Upper lobe of left lung (tissue), 6 donors: ENCODE measurements around the gene ST6GALNAC3. TPM values are rescaled to one million over a fixed set of nuclear protein-coding genes. Genes with fewer than 3 reads are reported as not detected.

Experiments used
- ATAC-seq, 2 donors: fragments of 200-7000 bp; cut with Tn5 transposase; one replicate each; pipeline ENCODE4 v1.9.1; 2022; ENCODE audit warnings: mild to moderate bottlenecking in 2 of 2, moderate library complexity in 2 of 2; ENCODE audit not compliant: low FRiP score in 2 of 2
- DNase-seq, 2 donors: peaks; one replicate each; pipeline ENCODE4 v3.0.0-alpha.2; 2019 to 2020
- H3K27ac ChIP-seq, 4 donors: fragments of 200-600 bp; sonication (generic); one replicate each; pipeline ENCODE4 v1.5.1; 2016 to 2019
- H3K27me3 ChIP-seq, 4 donors: fragments of 200-600 bp; sonication (generic); one replicate each; pipeline ENCODE4 v1.5.1; 2017 to 2019
- H3K36me3 ChIP-seq, 4 donors: fragments of 200-600 bp; sonication (generic); one replicate each; pipeline ENCODE4 v1.5.1; 2016 to 2019
- H3K4me1 ChIP-seq, 4 donors: fragments of 200-600 bp; sonication (generic); one replicate each; pipeline ENCODE4 v1.5.1; 2018 to 2019
- H3K4me3 ChIP-seq, 4 donors: fragments of 200-600 bp; sonication (generic); one replicate each; pipeline ENCODE4 v1.5.1; 2017 to 2019; ENCODE audit warnings: mild to moderate bottlenecking in 2 of 4, moderate library complexity in 1 of 4
- H3K9me3 ChIP-seq, 4 donors: fragments of 200-600 bp; sonication (generic); one replicate each; pipeline ENCODE4 v1.5.1; 2018 to 2019
- CTCF ChIP-seq, 6 experiments: fragments of 450-650 bp in 4 of 6; fragments of 200-600 bp in 2 of 6; sonication (generic) in 2 of 6; IDR thresholded peaks; one replicate each; pipeline ENCODE4 v1.5.1; 2016 to 2019; ENCODE audit warnings: antibody characterized with exemption in 6 of 6
- EP300 ChIP-seq, 4 donors: sonication (generic); formaldehyde crosslinking; IDR thresholded peaks; one replicate each; pipeline ENCODE4 v1.5.1; 2017; ENCODE audit warnings: antibody characterized with exemption in 4 of 4, control low read depth in 2 of 4
- POLR2A ChIP-seq, 4 donors: fragments of 450-650 bp; IDR thresholded peaks; one replicate each; pipeline ENCODE4 v1.5.1; 2016 to 2017; ENCODE audit warnings: antibody characterized with exemption in 4 of 4, mild to moderate bottlenecking in 2 of 4
- POLR2AphosphoS5 ChIP-seq, 2 donors: sonication (generic); formaldehyde crosslinking; IDR thresholded peaks; one replicate each; pipeline ENCODE4 v1.5.1; 2017; ENCODE audit warnings: antibody characterized with exemption in 2 of 2
- WGBS, 2 donors: methylation state at CpG; one replicate each; pipeline ENCODE4 v1.1.5; 2017 to 2018; 5-methylcytosine and 5-hydroxymethylcytosine counted together
- total RNA-seq, 6 donors: library from RNA; depleted of rRNA in 4 of 6; stranded (reverse); fragments of >200 nt in 4 of 6; gene quantifications; one replicate each; pipeline versions ENCODE4 v1.1.0 to v1.2.1, GENCODE V29; 2016 to 2021
- donor health status: DM: no; HTN: no; CAD: no; lungs with moderate emphysema.
- donor health status: DM: no; HTN: yes; CAD: no; lungs with severe emphysema.

ST6GALNAC3 gene
- total RNA-seq, 6 donors from 2014 or later = 5.8 to 13.1 (median 11.3) TPM

- Histone ChIP-seq H3K27me3 (no peaks in the 10 kb centered on the region), H3K9me3 (no peaks in the 10 kb centered on the region), H3K27ac (no peak overlapping the region), H3K36me3 (no peaks in the 10 kb centered on the region), H3K4me3 (no peak overlapping the region), H3K4me1 (peaks cover 0 to 15% (median 6%) of the 10 kb centered on the region in 4 donors)
- 56 to 62% methylated on average over 3 of the region's 3 CpGs for WGBS, 2 donors
- TF ChIP-seq EP300 (IDR thresholded peaks at IDR 0.05) (no peak), POLR2A (IDR thresholded peaks at IDR 0.05) (no peak), POLR2AphosphoS5 (IDR thresholded peaks at IDR 0.05) (no peak), CTCF (IDR thresholded peaks at IDR 0.05) (no peak)
- DNase-seq (no peak), ATAC-seq (no peak)
These were observed 5.5 kb upstream of the ST6GALNAC3 start for GRCh38 chr1:76068953-76069561.

DNA sequence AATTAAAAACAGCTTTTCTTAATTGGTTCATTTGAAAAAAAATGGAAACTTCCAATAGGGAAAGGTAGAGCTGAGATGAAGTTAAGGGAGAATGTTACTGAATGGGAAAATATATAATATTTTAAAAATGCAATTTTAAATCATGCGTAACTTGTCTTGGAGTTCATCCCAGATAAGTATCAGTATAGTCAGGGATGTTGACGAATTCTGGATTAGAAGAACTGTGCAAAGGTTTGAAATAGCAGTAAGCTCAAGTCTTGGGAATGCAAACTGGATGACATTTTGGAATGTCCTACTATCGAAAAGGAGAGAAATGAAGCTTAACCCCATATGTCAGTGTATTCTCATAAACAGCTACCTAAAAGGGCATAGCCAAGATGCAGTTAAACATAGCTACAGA lies 4.0 kb upstream of the ST6GALNAC3 start:
- Histone ChIP-seq H3K27ac (no peak overlapping the region), H3K4me1 (peaks cover 3 to 23% (median 8%) of the 10 kb centered on the region in 4 donors), H3K4me3 (no peak overlapping the region), H3K36me3 (no peaks in the 10 kb centered on the region), H3K27me3 (no peaks in the 10 kb centered on the region), H3K9me3 (no peaks in the 10 kb centered on the region)
- no peak for DNase-seq
- no peak for ATAC-seq
- WGBS, 2 donors = 84 to 99% methylated on average over 3 of the region's 3 CpGs
- TF ChIP-seq EP300 (IDR thresholded peaks at IDR 0.05) (no peak), POLR2AphosphoS5 (IDR thresholded peaks at IDR 0.05) (no peak), CTCF (IDR thresholded peaks at IDR 0.05) (no peak), POLR2A (IDR thresholded peaks at IDR 0.05) (no peak)

- DNase-seq = no peak
These were observed 1.1 kb upstream of the ST6GALNAC3 start for GRCh38 chr1:76073481-76073880.

DNA sequence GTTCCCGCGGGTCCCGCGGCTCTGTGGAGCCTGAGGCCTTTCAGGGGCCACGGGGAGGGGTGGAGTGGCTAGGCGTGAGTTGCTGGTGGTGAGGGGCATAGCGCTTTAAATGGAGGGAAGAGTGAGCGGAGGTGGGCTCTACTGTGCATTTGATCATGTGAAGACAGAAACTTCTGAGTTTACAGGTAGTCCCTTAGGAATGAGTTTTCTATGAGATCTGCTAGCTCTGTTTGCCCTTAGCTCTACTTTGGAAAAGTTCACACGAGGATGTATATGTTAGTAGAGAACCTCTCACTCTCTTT lies 593 bp downstream of the ST6GALNAC3 start:
- WGBS, 2 donors = 14 to 35% methylated on average over 7 to 9 of the region's 9 CpGs
- peak overlapping the region; percentile 84 to 93 (median 88) for H3K27ac ChIP-seq
- H3K9me3 ChIP-seq = no peaks in the 10 kb centered on the region
- H3K36me3 ChIP-seq = no peaks in the 10 kb centered on the region
- H3K27me3 ChIP-seq = no peaks in the 10 kb centered on the region
- TF ChIP-seq POLR2AphosphoS5 (IDR thresholded peaks at IDR 0.05) = no peak
- no peak for TF ChIP-seq CTCF (IDR thresholded peaks at IDR 0.05)
- no peak for TF ChIP-seq POLR2A (IDR thresholded peaks at IDR 0.05)
- TF ChIP-seq EP300 (IDR thresholded peaks at IDR 0.05) = no peak
- ATAC-seq (peak in 1 of 2 donors; percentile 41), DNase-seq (peak in 1 of 2 donors; percentile 63)
- H3K4me1 ChIP-seq = peaks cover 3 to 23% (median 13%) of the 10 kb centered on the region in 4 donors
- H3K4me3 ChIP-seq = peak overlapping the region; percentile 57 to 83 (median 74)

More at GRCh38 chr1:76073481-76073880, 1.1 kb upstream of the ST6GALNAC3 start:
- Histone ChIP-seq H3K4me1 (peaks cover 3 to 21% (median 11%) of the 10 kb centered on the region in 4 donors), H3K4me3 (no peak overlapping the region), H3K9me3 (no peaks in the 10 kb centered on the region), H3K27me3 (no peaks in the 10 kb centered on the region), H3K27ac (no peak overlapping the region), H3K36me3 (no peaks in the 10 kb centered on the region)
- 72 to 85% methylated on average over 5 of the region's 5 CpGs for WGBS, 2 donors
- no peak for TF ChIP-seq CTCF (IDR thresholded peaks at IDR 0.05)
- TF ChIP-seq POLR2A (IDR thresholded peaks at IDR 0.05) = no peak
- TF ChIP-seq POLR2AphosphoS5 (IDR thresholded peaks at IDR 0.05) = no peak
- TF ChIP-seq EP300 (IDR thresholded peaks at IDR 0.05) = no peak
- no peak for ATAC-seq

DNA sequence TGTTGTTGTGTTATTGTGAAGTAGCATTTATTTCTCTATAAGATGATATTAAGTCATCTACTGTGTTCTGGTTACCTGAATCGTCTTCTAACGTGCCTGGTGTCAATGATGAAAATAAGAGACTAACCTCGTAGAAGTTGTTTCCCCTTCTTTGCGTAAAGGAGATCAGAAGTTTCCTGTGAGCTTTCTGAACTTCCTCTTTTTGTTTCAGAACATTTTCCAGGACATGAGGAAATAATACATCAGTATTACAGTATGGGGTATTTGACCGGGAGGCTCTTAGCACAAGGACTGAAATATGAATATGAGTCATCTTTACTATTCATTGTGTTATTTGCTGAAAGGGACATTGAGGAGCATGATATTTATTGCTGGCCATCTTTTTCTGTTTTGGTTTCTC lies 1.3 kb downstream of the ST6GALNAC3 start:
- Histone ChIP-seq H3K27me3 (no peaks in the 10 kb centered on the region), H3K4me1 (peaks cover 3 to 30% (median 13%) of the 10 kb centered on the region in 4 donors), H3K36me3 (no peaks in the 10 kb centered on the region), H3K9me3 (no peaks in the 10 kb centered on the region), H3K27ac (peak overlapping the region; percentile 84 to 93 (median 88)), H3K4me3 (peak overlapping the region in 3 of 4 donors; percentile 57 to 83 (median 69))
- no peak for DNase-seq
- ATAC-seq = peak; percentile 31 to 62
- TF ChIP-seq CTCF (IDR thresholded peaks at IDR 0.05) (no peak), POLR2AphosphoS5 (IDR thresholded peaks at IDR 0.05) (peak in 1 of 2 donors; percentile 67), POLR2A (IDR thresholded peaks at IDR 0.05) (peak in 1 of 4 donors; percentile 54), EP300 (IDR thresholded peaks at IDR 0.05) (peak in 2 of 4 donors; percentile 82 to 87)
- 51 to 60% methylated on average over 5 of the region's 5 CpGs for WGBS, 2 donors
